ENCODE measurements around the gene TNRC18. TPM values are rescaled to one million over a fixed set of nuclear protein-coding genes. Genes with fewer than 3 reads are reported as not detected.

The TNRC18 gene
- total and polyA plus RNA-seq, 2 of the 8 experiments (the other 6 are each of a cell fraction or from before 2014, with no cell fraction given): 1.7 to 8.6 TPM

- FAIRE-seq (no peak), DNase-seq (ENCODE audit: low read depth in 1 of 2, low spot score in 2 of 2) (peak in 1 of 2 experiments; percentile 71)
- Histone ChIP-seq H3K18ac (ENCODE audit: extremely low read depth, low read length) (no peak overlapping the region), H3K9ac (replicated peaks in 1 of 4; ENCODE audit: extremely low read depth in 1 of 4, low read depth in 3 of 4, low read length in 3 of 4) (no peak overlapping the region), H2BK20ac (ENCODE audit: low read length) (no peak overlapping the region), H3K9me3 (ENCODE audit: insufficient read depth in 2 of 2, low read depth in 1 of 2, low read length in 1 of 2) (no peaks in the 10 kb centered on the region), H4K20me1 (replicated peaks in 1 of 2; ENCODE audit: control insufficient read depth in 1 of 2, insufficient read depth in 2 of 2, low read length in 2 of 2) (peaks cover 0 to 5% of the 10 kb centered on the region in 2 experiments), H2BK15ac (ENCODE audit: low read length) (no peak overlapping the region), H3K27me3 (replicated peaks in 1 of 4; ENCODE audit: control insufficient read depth in 3 of 4, extremely low read depth in 1 of 4, insufficient read depth in 3 of 4, low read length in 3 of 4) (no peaks in the 10 kb centered on the region), H4K91ac (replicated peaks; ENCODE audit: insufficient read length, low read length) (no peak overlapping the region), H3K56ac (replicated peaks; ENCODE audit: insufficient read length, low read depth, low read length) (no peak overlapping the region), H3K23me2 (ENCODE audit: low read depth, low read length) (no peaks in the 10 kb centered on the region), H2AFZ (ENCODE audit: low read length) (no peak overlapping the region), H2BK120ac (replicated peaks; ENCODE audit: low read depth, low read length) (no peak overlapping the region), H3K79me2 (ENCODE audit: control insufficient read depth in 1 of 2, insufficient read depth in 2 of 2, low read length in 2 of 2) (no peaks in the 10 kb centered on the region), H3K36me3 (ENCODE audit: control insufficient read depth in 2 of 4, insufficient read depth in 4 of 4, low read length in 3 of 4) (no peaks in the 10 kb centered on the region), H3K4ac (replicated peaks; ENCODE audit: insufficient read length, low read depth, low read length) (no peak overlapping the region), H3K4me1 (replicated peaks in 1 of 4; ENCODE audit: control insufficient read depth in 3 of 4, insufficient read depth in 4 of 4, low read length in 3 of 4) (peaks cover 0 to 8% (median 2%) of the 10 kb centered on the region in 4 experiments; a peak in 5 of 7 replicates), H2BK12ac (ENCODE audit: low read depth, low read length) (no peak overlapping the region), H3K4me2 (ENCODE audit: insufficient read depth in 1 of 2, low read depth in 2 of 2, low read length in 2 of 2) (no peak overlapping the region), H3K14ac (ENCODE audit: insufficient read length) (no peak overlapping the region), H3K4me3 (ENCODE audit: extremely low read depth in 1 of 4, insufficient read depth in 2 of 4, low read depth in 3 of 4, low read length in 4 of 4) (no peak overlapping the region), H4K8ac (ENCODE audit: extremely low read depth, insufficient read depth, low read length) (no peak overlapping the region), H2AK5ac (ENCODE audit: low read depth, low read length) (no peak overlapping the region), H2BK5ac (ENCODE audit: low read depth, low read length) (no peak overlapping the region), H3K27ac (ENCODE audit: low read depth, low read length) (no peak overlapping the region), H3K79me1 (ENCODE audit: low read depth, low read length) (no peaks in the 10 kb centered on the region), H4K5ac (ENCODE audit: insufficient read length, low read depth, low read length) (no peak overlapping the region), H3K23ac (ENCODE audit: insufficient read length) (no peak overlapping the region)
- ChIA-PET POLR2A (ENCODE audit: partially characterized antibody) (interaction anchor here (1.1 to 1.4 kb wide), 2 partner anchors 28 to 73 kb away, joined by 3 read pairs; no protein-coding TSS in a partner anchor), CTCF (ENCODE audit: partially characterized antibody) (interaction anchor here (1.0 to 6.4 kb wide), 2 partner anchors 31 to 88 kb away, joined by 6 to 68 read pairs; no protein-coding TSS in a partner anchor)
- WGBS, 2 experiments (ENCODE audit: extremely low coverage in 1 of 2, insufficient coverage in 1 of 2, insufficient read length in 1 of 2, insufficient replicate concordance in 2 of 2, low coverage in 1 of 2, low lambda C conversion rate in 2 of 2, missing lambda C conversion rate in 1 of 2): 72% methylated on average over 14 of the region's 14 CpGs; no CpG with 5 or more reads in 1 of the 2 experiments
- TF ChIP-seq CREB1 (IDR thresholded peaks at IDR 0.05): peak; percentile 81
- no peak for TF ChIP-seq YY1 (IDR thresholded peaks at IDR 0.05; ENCODE audit: low read depth, low read length)
- no peak for TF ChIP-seq HDAC6 (IDR thresholded peaks at IDR 0.05; ENCODE audit: low read depth, low read length)
- TF ChIP-seq CTBP2 (IDR thresholded peaks at IDR 0.05; ENCODE audit: borderline replicate concordance, insufficient read depth, insufficient read length, low read length): no peak
- TF ChIP-seq PHF8 (conservative IDR thresholded peaks at IDR 0.05; ENCODE audit: low read depth, low read length): no peak
- TF ChIP-seq ZNF274 (IDR thresholded peaks at IDR 0.05; ENCODE audit: borderline replicate concordance, extremely low read depth, low read length): no peak
- TF ChIP-seq SP2 (IDR thresholded peaks at IDR 0.05; ENCODE audit: low read length): no peak
- TF ChIP-seq KDM5A (IDR thresholded peaks at IDR 0.05; ENCODE audit: low read length): no peak
- peak; percentile 92 for TF ChIP-seq JUND (IDR thresholded peaks at IDR 0.05; ENCODE audit: low read length)
- no peak for TF ChIP-seq CTCF (IDR thresholded peaks at IDR 0.05; ENCODE audit: control extremely low read depth in 1 of 3, insufficient read depth in 1 of 3, low read depth in 1 of 3, low read length in 3 of 3)
- no peak for TF ChIP-seq RXRA (IDR thresholded peaks at IDR 0.05; ENCODE audit: insufficient read depth, low read depth, low read length)
Observed at GRCh38 chr7:5452937-5453540, 29.4 kb upstream of the TNRC18 start.
